Stomach (tissue), 9 donors: Measurements from ENCODE around the gene STPG4. TPM values are rescaled to one million over a fixed set of nuclear protein-coding genes. Genes with fewer than 3 reads are reported as not detected.

ENCODE experiments used
- DNase-seq, 2 donors: peaks; one replicate each; pipeline versions ENCODE4 v3.0.0 to v3.0.0-alpha.2; 2013 to 2019
- H3K27ac ChIP-seq, 5 donors: fragments of 200-600 bp in 4 of 5; sonication (generic) in 4 of 5; one replicate each; pipeline ENCODE4 v1.5.1; 2013 to 2019; ENCODE audit warnings: mild to moderate bottlenecking in 1 of 5, moderate library complexity in 1 of 5
- H3K27me3 ChIP-seq, 3 donors: fragments of 200-600 bp; sonication (generic); one replicate each; pipeline ENCODE4 v1.5.1; 2017 to 2019; ENCODE audit warnings: mixed run types in 1 of 3
- H3K36me3 ChIP-seq, 4 donors: fragments of 200-600 bp; sonication (generic); 1 replicate in 3 of 4; 2 replicates in 1 of 4; pipeline ENCODE4 v1.5.1; 2016 to 2019
- H3K4me1 ChIP-seq, 4 donors: fragments of 200-600 bp; sonication (generic); one replicate each; pipeline ENCODE4 v1.5.1; 2016 to 2019
- H3K4me3 ChIP-seq, 4 donors: fragments of 200-600 bp; sonication (generic) in 3 of 4; one replicate each; pipeline ENCODE4 v1.5.1; 2016 to 2019; ENCODE audit warnings: mild to moderate bottlenecking in 1 of 4
- H3K9me3 ChIP-seq, 4 donors: fragments of 200-600 bp; sonication (generic); one replicate each; pipeline ENCODE4 v1.5.1; 2016 to 2019
- CTCF ChIP-seq, 7 experiments: fragments of 450-650 bp in 4 of 7; fragments of 200-600 bp in 3 of 7; sonication (generic) in 3 of 7; IDR thresholded peaks; one replicate each; pipeline ENCODE4 v1.5.1; 2016 to 2019; ENCODE audit warnings: antibody characterized with exemption in 7 of 7, control low read depth in 2 of 7, mild to moderate bottlenecking in 1 of 7
- EP300 ChIP-seq: sonication (generic); formaldehyde crosslinking; IDR thresholded peaks from one replicate; pipeline ENCODE4 v1.6.1; 2017; ENCODE audit warnings: antibody characterized with exemption
- POLR2A ChIP-seq, 4 donors: fragments of 450-650 bp; IDR thresholded peaks; one replicate each; pipeline ENCODE4 v1.6.1; 2016; ENCODE audit warnings: antibody characterized with exemption in 4 of 4, control low read depth in 2 of 4, mild to moderate bottlenecking in 1 of 4, moderate library complexity in 1 of 4
- POLR2AphosphoS5 ChIP-seq, 3 donors: sonication (generic); formaldehyde crosslinking; IDR thresholded peaks; one replicate each; pipeline ENCODE4 v1.6.1; 2016; ENCODE audit warnings: antibody characterized with exemption in 3 of 3
- WGBS, 5 donors: extraction: QIAGEN DNeasy Blood & Tissue Kit in 3 of 5; methylation state at CpG; one replicate each; pipeline versions ENCODE4 v1.1.5 to v1.1.7; 2013 to 2018; 5-methylcytosine and 5-hydroxymethylcytosine counted together
- intact Hi-C: fragments of 100-400 bp; cut with DNase I; formaldehyde crosslinking; loops from one replicate; pipeline ENCODE4 v1.15.1; 2023; ENCODE audit warnings: low total_unique reads
- polyA plus RNA-seq, 3 donors: library from polyadenylated mRNA; stranded (reverse); fragments of 200-250 nt; gene quantifications; one replicate each; pipeline ENCODE4 v1.2.3, GENCODE V29; 2013
- total RNA-seq, 5 donors: library from RNA; depleted of rRNA; stranded (reverse); fragments of >200 nt; gene quantifications; one replicate each; pipeline versions ENCODE4 v1.1.0 to v1.2.3, GENCODE V29; 2014 to 2016
- donor health status: healthy with polysubstance abuse.
- donor health status: Bipolar disorder and iron deficiency.
- donor health status: healthy.

STPG4 gene
- total and polyA plus RNA-seq, 8 donors = not detected

- Histone ChIP-seq H3K36me3 (no peaks in the 10 kb centered on the region), H3K27me3 (no peaks in the 10 kb centered on the region), H3K9me3 (no peaks in the 10 kb centered on the region), H3K27ac (no peak overlapping the region), H3K4me1 (no peaks in the 10 kb centered on the region), H3K4me3 (no peak overlapping the region)
- intact Hi-C loops = no loop called here
- TF ChIP-seq POLR2A (IDR thresholded peaks at IDR 0.05) = no peak
- no peak for TF ChIP-seq CTCF (IDR thresholded peaks at IDR 0.05)
- no peak for TF ChIP-seq POLR2AphosphoS5 (IDR thresholded peaks at IDR 0.05)
- TF ChIP-seq EP300 = no peak
- 33 to 44% (median 35%) methylated on average over 2 of the region's 2 CpGs for WGBS, 5 donors
- DNase-seq = no peak
Observed at GRCh38 chr2:47119001-47119400, 36.1 kb downstream of the STPG4 start.

- H3K36me3 ChIP-seq = no peaks in the 10 kb centered on the region
- TF ChIP-seq POLR2AphosphoS5 (IDR thresholded peaks at IDR 0.05) (no peak), EP300 (no peak), CTCF (IDR thresholded peaks at IDR 0.05) (no peak), POLR2A (IDR thresholded peaks at IDR 0.05) (no peak)
- H3K4me3 ChIP-seq = no peak overlapping the region
- H3K27ac ChIP-seq = no peak overlapping the region
- intact Hi-C loops = no loop called here
- no peaks in the 10 kb centered on the region for H3K27me3 ChIP-seq
- 22 to 57% (median 26%) methylated on average over 2 of the region's 2 CpGs for WGBS, 5 donors
- no peaks in the 10 kb centered on the region for H3K4me1 ChIP-seq
- no peaks in the 10 kb centered on the region for H3K9me3 ChIP-seq
- DNase-seq = no peak
Observed at GRCh38 chr2:47118581-47118980, 36.5 kb downstream of the STPG4 start.

GRCh38 chr2:47112665-47113435 lies 42.3 kb downstream of the STPG4 start:
- DNase-seq = no peak
- H3K27ac ChIP-seq = no peak overlapping the region
- intact Hi-C loops = no loop called here
- H3K36me3 ChIP-seq = no peaks in the 10 kb centered on the region
- 87 to 96% (median 94%) methylated on average over 5 of the region's 5 CpGs for WGBS, 5 donors
- H3K9me3 ChIP-seq = no peaks in the 10 kb centered on the region
- H3K27me3 ChIP-seq = no peaks in the 10 kb centered on the region
- no peak overlapping the region for H3K4me3 ChIP-seq
- no peaks in the 10 kb centered on the region for H3K4me1 ChIP-seq
- TF ChIP-seq POLR2AphosphoS5 (IDR thresholded peaks at IDR 0.05) (no peak), POLR2A (IDR thresholded peaks at IDR 0.05) (no peak), EP300 (no peak), CTCF (IDR thresholded peaks at IDR 0.05) (no peak)

GRCh38 chr2:47109680-47110079 lies 45.4 kb downstream of the STPG4 start:
- intact Hi-C loops = no loop called here
- TF ChIP-seq EP300 = no peak
- TF ChIP-seq CTCF (IDR thresholded peaks at IDR 0.05) = no peak
- TF ChIP-seq POLR2AphosphoS5 (IDR thresholded peaks at IDR 0.05) = no peak
- TF ChIP-seq POLR2A (IDR thresholded peaks at IDR 0.05) = no peak
- H3K27ac ChIP-seq = no peak overlapping the region
- no peaks in the 10 kb centered on the region for H3K9me3 ChIP-seq
- no peak for DNase-seq
- no peaks in the 10 kb centered on the region for H3K4me1 ChIP-seq
- no peak overlapping the region for H3K4me3 ChIP-seq
- 78 to 88% (median 85%) methylated on average over 5 of the region's 5 CpGs for WGBS, 5 donors
- no peaks in the 10 kb centered on the region for H3K36me3 ChIP-seq
- H3K27me3 ChIP-seq = no peaks in the 10 kb centered on the region
